Measurements from ENCODE around the gene RASA1.
A peak's percentile ranks its signal among the peaks of the same experiment; 100 is the strongest.

Gene RASA1

GRCh38 chr5:87392170-87392569, 124.5 kb downstream of the RASA1 start:
- FAIRE-seq (no peak), DNase-seq (ENCODE audit: insufficient read length, low spot score) (no peak)
- TF ChIP-seq CTCF (IDR thresholded peaks at IDR 0.05; ENCODE audit: insufficient read depth, missing control alignments): no peak

- no peak for FAIRE-seq
Observed at GRCh38 chr5:87392801-87393200, 125.1 kb downstream of the RASA1 start.

GRCh38 chr5:87393331-87393730, 125.6 kb downstream of the RASA1 start:
- FAIRE-seq: no peak
- DNase-seq (ENCODE audit: insufficient read length, low spot score): no peak
- TF ChIP-seq CTCF (IDR thresholded peaks at IDR 0.05; ENCODE audit: insufficient read depth, missing control alignments): no peak

More at GRCh38 chr5:87392801-87393200, 125.1 kb downstream of the RASA1 start:
- no peak for TF ChIP-seq CTCF (IDR thresholded peaks at IDR 0.05; ENCODE audit: insufficient read depth, missing control alignments)
- DNase-seq (ENCODE audit: insufficient read length, low spot score): no peak

GRCh38 chr5:87394411-87395165, 126.9 kb downstream of the RASA1 start:
- no peak for TF ChIP-seq CTCF (IDR thresholded peaks at IDR 0.05; ENCODE audit: insufficient read depth, missing control alignments)
- FAIRE-seq (peak; percentile 38), DNase-seq (ENCODE audit: insufficient read length, low spot score) (no peak)

- no peak for TF ChIP-seq CTCF (IDR thresholded peaks at IDR 0.05; ENCODE audit: insufficient read depth, missing control alignments)
- FAIRE-seq (peak; percentile 29), DNase-seq (ENCODE audit: insufficient read length, low spot score) (no peak)
Observed at GRCh38 chr5:87398981-87399614, 131.4 kb downstream of the RASA1 start.

GRCh38 chr5:87399720-87400119, 132.0 kb downstream of the RASA1 start:
- DNase-seq (ENCODE audit: insufficient read length, low spot score) (no peak), FAIRE-seq (no peak)
- TF ChIP-seq CTCF (IDR thresholded peaks at IDR 0.05; ENCODE audit: insufficient read depth, missing control alignments): no peak

- DNase-seq (ENCODE audit: insufficient read length, low spot score): no peak
- TF ChIP-seq CTCF (IDR thresholded peaks at IDR 0.05; ENCODE audit: insufficient read depth, missing control alignments): peak; percentile 72
- no peak for FAIRE-seq
Observed at GRCh38 chr5:87400305-87400899, 132.7 kb downstream of the RASA1 start.
